H1 (cell line): ENCODE measurements around the gene SLC6A8. TPM values are rescaled to one million over a fixed set of nuclear protein-coding genes. Genes with fewer than 3 reads are reported as not detected.

ENCODE experiments used
- CTCF ChIA-PET: fragments of 300-600 bp; sonication (Branson Sonifier 250); formaldehyde crosslinking; loops from one replicate; lab custom pipeline; 2021; ENCODE audit not compliant: partially characterized antibody; lab: Charles Lee
- POLR2A ChIA-PET: fragments of 300-600 bp; sonication (Branson Sonifier 250); formaldehyde crosslinking; loops from one replicate; lab custom pipeline; 2021; ENCODE audit warnings: inconsistent platforms; ENCODE audit not compliant: partially characterized antibody; lab: Charles Lee
- DNase-seq, 2 experiments: peaks; one replicate each; pipeline versions ENCODE4 v3.0.0 to v3.0.0-alpha.2; 2010 to 2022; ENCODE audit warnings: low spot score in 2 of 2, low read depth in 1 of 2, mixed read lengths in 1 of 2
- FAIRE-seq: peaks from 2 replicates; lab custom pipeline; 2011; peaks lifted over from hg19 to GRCh38; lab: Jason Lieb, UNC
- H2AFZ ChIP-seq: 2 replicates; pipeline ENCODE4 v1.8.1; 2012; ENCODE audit warnings: low read length, inconsistent platforms
- H2AK5ac ChIP-seq: 2 replicates; pipeline ENCODE4 v1.6.1; 2013; ENCODE audit warnings: low read depth, low read length
- H2BK120ac ChIP-seq: replicated peaks from 2 replicates; pipeline ENCODE3; 2013; ENCODE audit warnings: low read depth, low read length, inconsistent platforms
- H2BK12ac ChIP-seq: 2 replicates; pipeline ENCODE4 v1.6.1; 2013; ENCODE audit warnings: low read depth, low read length
- H2BK15ac ChIP-seq: 2 replicates; pipeline ENCODE4 v1.6.1; 2013; ENCODE audit warnings: low read length
- H2BK20ac ChIP-seq: 2 replicates; pipeline ENCODE4 v1.6.1; 2013; ENCODE audit warnings: low read length
- H2BK5ac ChIP-seq: 2 replicates; pipeline ENCODE4 v1.6.1; 2013; ENCODE audit warnings: low read depth, low read length
- H3K14ac ChIP-seq: 2 replicates; pipeline ENCODE4 v1.6.1; 2013; ENCODE audit warnings: inconsistent platforms; ENCODE audit not compliant: insufficient read length
- H3K18ac ChIP-seq: 2 replicates; pipeline ENCODE4 v1.6.1; 2013; ENCODE audit warnings: low read length; ENCODE audit errors: extremely low read depth
- H3K23ac ChIP-seq: 2 replicates; pipeline ENCODE4 v1.6.1; 2013; ENCODE audit warnings: inconsistent platforms; ENCODE audit not compliant: insufficient read length
- H3K23me2 ChIP-seq: 2 replicates; pipeline ENCODE4 v1.6.1; 2013; ENCODE audit warnings: low read depth, low read length
- H3K27ac ChIP-seq: 2 replicates; pipeline ENCODE4 v1.6.1; 2011; ENCODE audit warnings: low read depth, low read length, inconsistent platforms
- H3K27me3 ChIP-seq, 4 experiments: replicated peaks in 1 of 4; 1 replicate in 1 of 4; 2 replicates in 3 of 4; pipeline versions ENCODE4 v1.6.1 to v1.8.1; 2011 to 2013; ENCODE audit warnings: low read length in 3 of 4, mild to moderate bottlenecking in 3 of 4, inconsistent platforms in 2 of 4, mixed read lengths in 2 of 4, moderate library complexity in 1 of 4; ENCODE audit not compliant: control insufficient read depth in 3 of 4, insufficient read depth in 3 of 4; ENCODE audit errors: extremely low read depth in 1 of 4
- H3K36me3 ChIP-seq, 4 experiments: 2 replicates each; pipeline versions ENCODE4 v1.6.1 to v1.8.1; 2011 to 2013; ENCODE audit warnings: mild to moderate bottlenecking in 4 of 4, low read length in 3 of 4, moderate library complexity in 2 of 4, control low read depth in 1 of 4, inconsistent platforms in 1 of 4; ENCODE audit not compliant: insufficient read depth in 4 of 4, control insufficient read depth in 2 of 4
- H3K4ac ChIP-seq: replicated peaks from 2 replicates; pipeline ENCODE3; 2013; ENCODE audit warnings: low read length, low read depth, mixed read lengths, inconsistent platforms; ENCODE audit not compliant: insufficient read length
- H3K4me1 ChIP-seq, 4 experiments: replicated peaks in 1 of 4; 1 replicate in 1 of 4; 2 replicates in 3 of 4; pipeline versions ENCODE4 v1.6.1 to v1.8.1; 2011 to 2013; ENCODE audit warnings: low read length in 3 of 4, inconsistent platforms in 2 of 4, mixed read lengths in 1 of 4; ENCODE audit not compliant: insufficient read depth in 4 of 4, control insufficient read depth in 3 of 4
- H3K4me2 ChIP-seq, 2 experiments: 2 replicates each; pipeline versions ENCODE4 v1.6.1 to v1.8.1; 2011 to 2013; ENCODE audit warnings: low read depth in 2 of 2, low read length in 2 of 2, control low read depth in 1 of 2, inconsistent platforms in 1 of 2, mild to moderate bottlenecking in 1 of 2; ENCODE audit not compliant: insufficient read depth in 1 of 2
- H3K4me3 ChIP-seq, 4 experiments: fragments of 200-600, 300-600 bp in 1 of 4; sonication (generic), shearing (Covaris generic), sonication (Bioruptor Twin) in 1 of 4; 2 replicates each; pipeline versions ENCODE4 v1.5.1 to v1.8.1; 2011 to 2016; ENCODE audit warnings: low read length in 4 of 4, low read depth in 3 of 4, control low read depth in 2 of 4, inconsistent platforms in 2 of 4, mild to moderate bottlenecking in 2 of 4, mixed read lengths in 1 of 4, moderate library complexity in 1 of 4; ENCODE audit not compliant: insufficient read depth in 2 of 4; ENCODE audit errors: extremely low read depth in 1 of 4
- H3K56ac ChIP-seq: replicated peaks from 2 replicates; pipeline ENCODE3; 2013; ENCODE audit warnings: low read depth, mild to moderate bottlenecking, mixed read lengths, low read length, inconsistent platforms; ENCODE audit not compliant: insufficient read length
- H3K79me1 ChIP-seq: 2 replicates; pipeline ENCODE4 v1.6.1; 2013; ENCODE audit warnings: low read depth, low read length, control low read depth
- H3K79me2 ChIP-seq, 2 experiments: 2 replicates each; pipeline versions ENCODE4 v1.6.1 to v1.8.1; 2012 to 2013; ENCODE audit warnings: low read length in 2 of 2, mild to moderate bottlenecking in 2 of 2, inconsistent platforms in 1 of 2; ENCODE audit not compliant: insufficient read depth in 2 of 2, control insufficient read depth in 1 of 2
- H3K9ac ChIP-seq, 4 experiments: replicated peaks in 1 of 4; 1 replicate in 1 of 4; 2 replicates in 3 of 4; pipeline versions ENCODE4 v1.6.1 to v1.8.1; 2011 to 2013; ENCODE audit warnings: low read depth in 3 of 4, low read length in 3 of 4, control low read depth in 2 of 4, mild to moderate bottlenecking in 2 of 4, moderate library complexity in 2 of 4, inconsistent platforms in 1 of 4; ENCODE audit errors: extremely low read depth in 1 of 4
- H3K9me3 ChIP-seq, 2 experiments: 2 replicates each; pipeline versions ENCODE4 v1.6.1 to v1.8.1; 2012 to 2013; ENCODE audit warnings: mild to moderate bottlenecking in 2 of 2, moderate library complexity in 2 of 2, control low read depth in 1 of 2, inconsistent platforms in 1 of 2, low read depth in 1 of 2, low read length in 1 of 2, mixed read lengths in 1 of 2; ENCODE audit not compliant: insufficient read depth in 2 of 2
- H4K20me1 ChIP-seq, 2 experiments: replicated peaks in 1 of 2; 2 replicates each; pipeline versions ENCODE3 to v1.8.1; 2011 to 2013; ENCODE audit warnings: inconsistent platforms in 2 of 2, low read length in 2 of 2, mild to moderate bottlenecking in 1 of 2; ENCODE audit not compliant: insufficient read depth in 2 of 2, control insufficient read depth in 1 of 2
- H4K5ac ChIP-seq: 2 replicates; pipeline ENCODE4 v1.6.1; 2013; ENCODE audit warnings: low read length, low read depth, mixed read lengths, inconsistent platforms; ENCODE audit not compliant: insufficient read length
- H4K8ac ChIP-seq: 2 replicates; pipeline ENCODE4 v1.8.0; 2013; ENCODE audit warnings: mild to moderate bottlenecking, moderate library complexity, low read length, inconsistent platforms; ENCODE audit not compliant: insufficient read depth; ENCODE audit errors: extremely low read depth
- H4K91ac ChIP-seq: replicated peaks from 2 replicates; pipeline ENCODE3; 2013; ENCODE audit warnings: low read length, mixed read lengths, inconsistent platforms; ENCODE audit not compliant: insufficient read length
- ASH2L ChIP-seq: fragments of 200-600, 300-600 bp; sonication (generic); IDR thresholded peaks from one replicate; pipeline ENCODE4 v1.7.1; 2017; ENCODE audit warnings: low read length
- ATF2 ChIP-seq: IDR thresholded peaks from 2 replicates; pipeline ENCODE4 v1.6.1; 2012; ENCODE audit warnings: low read length, inconsistent platforms
- BCL11A ChIP-seq, 2 experiments: IDR thresholded peaks; one replicate each; pipeline ENCODE4 v1.6.1; 2011; ENCODE audit warnings: low read depth in 2 of 2, low read length in 2 of 2, mild to moderate bottlenecking in 2 of 2
- CTCF ChIP-seq, 3 experiments: IDR thresholded peaks; 1 replicate in 2 of 3; 2 replicates in 1 of 3; pipeline versions ENCODE4 v1.5.1 to v1.6.1; 2011; ENCODE audit warnings: low read length in 3 of 3, mild to moderate bottlenecking in 3 of 3, inconsistent platforms in 2 of 3, low read depth in 1 of 3, moderate library complexity in 1 of 3; ENCODE audit not compliant: insufficient read depth in 1 of 3; ENCODE audit errors: control extremely low read depth in 1 of 3
- POLR2A ChIP-seq, 2 experiments: IDR thresholded peaks; 1 replicate in 1 of 2; 2 replicates in 1 of 2; pipeline ENCODE4 v1.6.1; 2011; ENCODE audit warnings: low read depth in 2 of 2, low read length in 2 of 2, mild to moderate bottlenecking in 2 of 2; ENCODE audit errors: control extremely low read depth in 1 of 2
- RXRA ChIP-seq: IDR thresholded peaks from 2 replicates; pipeline ENCODE4 v1.6.1; 2011; ENCODE audit warnings: low read depth, mild to moderate bottlenecking, low read length, moderate library complexity; ENCODE audit not compliant: insufficient read depth
- SIRT6 ChIP-seq: IDR thresholded peaks from one replicate; pipeline ENCODE4 v1.7.1; 2012; ENCODE audit warnings: low read length, inconsistent platforms
- SP1 ChIP-seq: IDR thresholded peaks from 2 replicates; pipeline ENCODE4 v1.6.1; 2011; ENCODE audit warnings: low read depth, low read length
- TCF12 ChIP-seq: IDR thresholded peaks from 2 replicates; pipeline ENCODE4 v1.6.1; 2011; ENCODE audit warnings: low read depth, mild to moderate bottlenecking, low read length
- whole genome bisulfite sequencing, 2 experiments: shearing (Covaris generic) in 1 of 2; methylation state at CpG; one replicate each; pipeline versions ENCODE4 v1.1.6 to v1.1.7; 2013 to 2015; ENCODE audit warnings: low lambda C conversion rate in 2 of 2, mixed read lengths in 2 of 2, inconsistent platforms in 1 of 2, low coverage in 1 of 2, missing lambda C conversion rate in 1 of 2; ENCODE audit not compliant: insufficient replicate concordance in 2 of 2, insufficient coverage in 1 of 2, insufficient read length in 1 of 2; ENCODE audit errors: extremely low coverage in 1 of 2, missing lambda C conversion rate in 1 of 2; 5-methylcytosine and 5-hydroxymethylcytosine counted together
- polyA plus RNA-seq, 7 experiments: library from polyadenylated mRNA; depleted of rRNA in 3 of 7; stranded (reverse) in 5 of 7; unstranded in 2 of 7; fragments of >200 nt in 5 of 7; fragments of 200-250 nt in 2 of 7; gene quantifications; 1 replicate in 5 of 7; 2 replicates in 1 of 7; 4 replicates in 1 of 7; pipeline versions ENCODE4 v1.2.1 to v1.2.3, GENCODE V29; 2011 to 2013; ENCODE audit warnings: missing spikeins in 2 of 7, mixed read lengths in 2 of 7
- total RNA-seq: library from RNA; stranded (reverse); fragmentation: NEBNext Ultra II Directional; extraction: Animal tissue kit (Norgen Biotek cat#: 25700); gene quantifications from 2 replicates; pipeline ENCODE4 v1.2.1, GENCODE V29; 2021

SLC6A8 gene
- total and polyA plus RNA-seq, 2 of the 8 experiments (the other 6 are each of a cell fraction or from before 2014, with no cell fraction given): 87.7 to 94.7 TPM

- Histone ChIP-seq H3K79me2 (no peaks in the 10 kb centered on the region), H3K4ac (no peak overlapping the region), H2BK5ac (no peak overlapping the region), H4K8ac (no peak overlapping the region), H2AFZ (no peak overlapping the region), H4K5ac (no peak overlapping the region), H3K9ac (no peak overlapping the region), H3K4me2 (no peak overlapping the region), H2BK20ac (no peak overlapping the region), H3K14ac (no peak overlapping the region), H3K4me1 (peaks cover 0 to 4% (median 0%) of the 10 kb centered on the region in 4 experiments; a peak in 3 of 7 replicates), H3K18ac (no peak overlapping the region), H3K23me2 (no peaks in the 10 kb centered on the region), H3K27me3 (no peaks in the 10 kb centered on the region), H3K9me3 (no peaks in the 10 kb centered on the region), H2BK15ac (no peak overlapping the region), H2BK12ac (no peak overlapping the region), H3K56ac (no peak overlapping the region), H3K79me1 (no peaks in the 10 kb centered on the region), H2AK5ac (no peak overlapping the region), H3K36me3 (no peaks in the 10 kb centered on the region), H4K20me1 (no peaks in the 10 kb centered on the region), H4K91ac (no peak overlapping the region), H3K27ac (no peak overlapping the region), H3K23ac (no peak overlapping the region), H3K4me3 (no peak overlapping the region), H2BK120ac (no peak overlapping the region)
- ChIA-PET CTCF (interaction anchor here (1.0 to 1.6 kb wide), 5 partner anchors 8 to 170 kb away, joined by 3 to 4 read pairs (median 3); no protein-coding TSS in a partner anchor), POLR2A (interaction anchor here (1.0 kb wide), 1 partner anchor 10 kb away, joined by 5 read pairs; no protein-coding TSS in a partner anchor)
- DNase-seq (no peak), FAIRE-seq (no peak)
- 100% methylated on average over 4 of the region's 30 CpGs; no CpG with 5 or more reads in 1 of the 2 experiments for WGBS, 2 experiments
- no peak for TF ChIP-seq BCL11A (IDR thresholded peaks at IDR 0.05; ENCODE audit: low read depth in 2 of 2, low read length in 2 of 2)
- no peak for TF ChIP-seq SP1
- TF ChIP-seq ATF2: no peak
- no peak for TF ChIP-seq RXRA
- TF ChIP-seq POLR2A (IDR thresholded peaks at IDR 0.05; ENCODE audit: control extremely low read depth in 1 of 2, low read depth in 2 of 2, low read length in 2 of 2): no peak
- no peak for TF ChIP-seq CTCF (IDR thresholded peaks at IDR 0.05; ENCODE audit: control extremely low read depth in 1 of 3, insufficient read depth in 1 of 3, low read depth in 1 of 3, low read length in 3 of 3)
- TF ChIP-seq TCF12: no peak
- no peak for TF ChIP-seq SIRT6
- no peak for TF ChIP-seq ASH2L
Measured at GRCh38 chrX:153736071-153736820, 48.5 kb downstream of the SLC6A8 start.
